Stimulated activated CD8-positive, alpha-beta memory T cell treated with anti-CD3 and anti-CD28 coated beads, Interleukin-7, amount 100 ng/mL, for 4 hours (primary cell): Measurements from ENCODE around the gene MAGOH.
"Not testable (repeated sequence)": the region's sequence is repeated elsewhere in the genome, so short reads cannot be mapped to it uniquely, and the experiment has no call there.

Experiments
- DNase-seq, 2 donors: peaks; one replicate each; pipeline ENCODE4 v3.0.0-alpha.2; 2020; ENCODE audit warnings: low read depth in 2 of 2

Gene MAGOH

GRCh38 chr1:53220171-53220961 lies 18.0 kb downstream of the MAGOH start, which contains the start of gene CZIB:
CZIB (minus strand) TSS chr1:53220634; CDS start chr1:53220575, 59 bp downstream.
- peak; percentile 90 to 93 for DNase-seq

- DNase-seq: no peak
Observed at GRCh38 chr1:53219711-53220110, 18.6 kb downstream of the MAGOH start.

GRCh38 chr1:53218201-53218600 lies 20.1 kb downstream of the MAGOH start:
- DNase-seq: no peak

- DNase-seq: no peak
Observed at GRCh38 chr1:53214376-53214940, 23.9 kb downstream of the MAGOH start.

- DNase-seq: no peak
Observed at GRCh38 chr1:53210954-53211353, 27.4 kb downstream of the MAGOH start.

GRCh38 chr1:53210352-53210751 lies 28.0 kb downstream of the MAGOH start:
- DNase-seq: no peak

- DNase-seq: no peak
Observed at GRCh38 chr1:53207726-53208125, 30.6 kb downstream of the MAGOH start.

GRCh38 chr1:53206735-53207379 lies 31.5 kb downstream of the MAGOH start:
- DNase-seq: no peak

- not testable (repeated sequence) for DNase-seq
Observed at GRCh38 chr1:53206083-53206685, 32.1 kb downstream of the MAGOH start.

- not testable (repeated sequence) for DNase-seq
Observed at GRCh38 chr1:53205496-53205895, 32.8 kb downstream of the MAGOH start.

GRCh38 chr1:53203466-53203865 lies 34.9 kb downstream of the MAGOH start:
- no peak for DNase-seq

- DNase-seq: no peak
Observed at GRCh38 chr1:53198241-53198651, 40.1 kb downstream of the MAGOH start.

- DNase-seq: no peak
Observed at GRCh38 chr1:53197291-53198200, 40.8 kb downstream of the MAGOH start.

GRCh38 chr1:53196485-53197290 lies 41.6 kb downstream of the MAGOH start, which contains the start of gene CPT2:
CPT2 (plus strand) TSS chr1:53196824; CDS start chr1:53196944, 120 bp downstream.
- peak; percentile 75 to 91 for DNase-seq

GRCh38 chr1:53196017-53196484 lies 42.3 kb downstream of the MAGOH start:
- DNase-seq: no peak

- DNase-seq: no peak
Observed at GRCh38 chr1:53195246-53196016, 42.9 kb downstream of the MAGOH start.

- DNase-seq: no peak
Observed at GRCh38 chr1:53190210-53190611, 48.1 kb downstream of the MAGOH start.

- no peak for DNase-seq
Observed at GRCh38 chr1:53189061-53189460, 49.3 kb downstream of the MAGOH start.

- no peak for DNase-seq
Observed at GRCh38 chr1:53188099-53188498, 50.2 kb downstream of the MAGOH start.
